Measurements from ENCODE around the gene RNF182. TPM values are rescaled to one million over a fixed set of nuclear protein-coding genes. Genes with fewer than 3 reads are reported as not detected.

Gene RNF182
- total and polyA plus RNA-seq, 9 of the 15 experiments (the other 6 are each of a cell fraction or from before 2014, with no cell fraction given): 12.8 to 22.8 (median 17.5) TPM

- TF ChIP-seq ZNF395 (CRISPR knock-in tag; IDR thresholded peaks at IDR 0.05): peak; percentile 50; the same call in 1 of the 2 replicates
- no peak for TF ChIP-seq HMG20B (CRISPR knock-in tag; IDR thresholded peaks at IDR 0.05)
- TF ChIP-seq WHSC1 (IDR thresholded peaks at IDR 0.05; ENCODE audit: low read length): no peak
- 0 out of 2 replicates have a peak, but pooled peaks have one; percentile 26 for TF ChIP-seq PTTG1 (tag; IDR thresholded peaks at IDR 0.05; ENCODE audit: low read depth)
- 0 out of 2 replicates have a peak, but pooled peaks have one; percentile 8 for TF ChIP-seq ZNF766 (CRISPR knock-in tag; conservative IDR thresholded peaks at IDR 0.05)
- peak in 1 of 2 experiments; percentile 58; a peak in 1 of 4 replicates for TF ChIP-seq KDM1A (IDR thresholded peaks at IDR 0.05)
- TF ChIP-seq PKNOX1 (IDR thresholded peaks at IDR 0.05): peak; percentile 84
- peak; percentile 70; the same call in 1 of the 2 replicates for TF ChIP-seq SOX6 (IDR thresholded peaks at IDR 0.05)
- TF ChIP-seq VEZF1 (CRISPR knock-in tag; IDR thresholded peaks at IDR 0.05): peak; percentile 56
- no peak for TF ChIP-seq TSHZ1 (CRISPR knock-in tag; IDR thresholded peaks at IDR 0.05)
- TF ChIP-seq ADNP (tag; IDR thresholded peaks at IDR 0.05): peak; percentile 66; the same call in 1 of the 2 replicates
- peak; percentile 56 for TF ChIP-seq NCOR1 (IDR thresholded peaks at IDR 0.05)
- TF ChIP-seq ZNF79 (CRISPR knock-in tag; IDR thresholded peaks at IDR 0.05; ENCODE audit: low read depth): peak; percentile 35; the same call in 1 of the 2 replicates
- peak; percentile 84 for TF ChIP-seq MECOM (CRISPR knock-in tag; IDR thresholded peaks at IDR 0.05)
Measured at GRCh38 chr6:13992417-13993055, 67.8 kb downstream of the RNF182 start (continued).
